Brain microvascular endothelial cell (primary cell): ENCODE results near the gene CFI.
A peak's percentile ranks its signal among the peaks of the same experiment; 100 is the strongest.

Experiments
- DNase-seq: peaks from one replicate; pipeline ENCODE4 v3.0.0-alpha.2; 2020
- H3K27ac ChIP-seq: fragments of 250-450 bp; sonication (Bioruptor Pico); 2 replicates; pipeline ENCODE4 v1.5.1; 2020; ENCODE audit warnings: mild to moderate bottlenecking, moderate library complexity
- H3K27me3 ChIP-seq: fragments of 250-450 bp; sonication (Bioruptor Pico); replicated peaks from 2 replicates; pipeline ENCODE4 v1.5.1; 2020; ENCODE audit warnings: mild to moderate bottlenecking
- H3K36me3 ChIP-seq: fragments of 250-450 bp; sonication (Bioruptor Pico); replicated peaks from 2 replicates; pipeline ENCODE4 v1.5.1; 2020; ENCODE audit warnings: mild to moderate bottlenecking
- H3K4me3 ChIP-seq: 2 replicates; pipeline ENCODE4 v1.5.1; 2011; ENCODE audit warnings: low read depth, mild to moderate bottlenecking, control low read depth, low read length, moderate library complexity
- CTCF ChIP-seq: IDR thresholded peaks from 2 replicates; pipeline ENCODE4 v1.5.1; 2011; ENCODE audit warnings: low read depth, mild to moderate bottlenecking, moderate library complexity, low read length, control low read depth, inconsistent platforms; ENCODE audit errors: missing control alignments
- in situ Hi-C: cut with HindIII; loops from 2 replicates; pipeline ENCODE4 v1.10.0; 2017; ENCODE audit warnings: low sequenced_read_pairs, low pct_ligation_motif_present

The CFI gene

GRCh38 chr4:109703664-109704361, 98.0 kb downstream of the CFI start:
- in situ Hi-C loops = no loop called here
- H3K4me3 ChIP-seq = peak overlapping the region; percentile 90
- H3K36me3 ChIP-seq = no peaks in the 10 kb centered on the region
- DNase-seq = peak; percentile 1
- H3K27me3 ChIP-seq = no peaks in the 10 kb centered on the region
- no peak overlapping the region for H3K27ac ChIP-seq
- TF ChIP-seq CTCF = no peak

GRCh38 chr4:109702950-109703663, 98.7 kb downstream of the CFI start, which contains the start of gene CASP6:
Gene CASP6, minus strand, starts transcription at chr4:109703445. Its CDS starts 50 bp downstream, at chr4:109703395.
- Histone ChIP-seq H3K36me3 (no peaks in the 10 kb centered on the region), H3K27ac (peak within 1 kb of the TSS; percentile 56), H3K4me3 (peak within 1 kb of the TSS; percentile 90), H3K27me3 (no peaks in the 10 kb centered on the region)
- peak; percentile 39 for DNase-seq
- peak; percentile 75 for TF ChIP-seq CTCF
- in situ Hi-C loops = no loop called here

DNA sequence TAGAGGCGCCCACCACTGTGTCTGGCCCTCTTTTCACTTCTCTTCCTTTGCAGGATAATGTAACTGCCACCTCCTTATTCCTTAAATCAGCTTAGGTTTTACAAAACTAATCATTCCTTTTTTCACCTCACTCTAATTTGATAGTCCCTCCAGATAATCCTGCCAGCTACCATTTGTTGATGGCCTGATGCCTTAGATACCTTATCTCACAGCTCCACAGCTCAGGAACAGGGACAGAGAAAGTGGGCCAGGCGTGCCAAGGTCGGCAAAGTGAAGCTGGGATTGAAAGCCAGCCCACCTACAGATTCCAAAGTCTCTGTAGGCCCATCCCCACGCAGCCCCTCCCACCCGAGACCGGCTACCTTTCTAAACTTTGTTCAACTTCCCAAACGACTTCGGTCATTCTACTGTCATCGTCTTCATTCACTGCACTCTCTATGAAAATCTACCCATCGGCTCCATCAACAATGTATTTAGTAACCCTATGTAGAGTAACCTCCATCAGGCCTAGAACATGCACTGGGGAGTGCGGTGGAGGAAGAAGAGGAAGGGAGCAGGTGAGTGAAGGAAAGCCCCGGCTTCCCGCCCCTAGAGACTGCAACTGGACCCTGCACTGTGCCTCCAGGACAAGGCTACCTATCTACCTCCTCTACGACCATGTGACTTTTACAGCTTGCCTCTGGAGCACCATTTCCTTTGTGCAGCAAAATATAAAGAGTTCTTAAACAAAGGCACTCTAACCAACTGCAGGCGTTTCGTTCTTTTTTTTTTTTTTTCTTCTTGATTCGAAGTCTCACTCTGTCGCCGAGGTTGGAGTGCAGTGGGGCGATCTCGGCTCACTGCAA, 100.0 kb downstream of the CFI start:
- peak overlapping the region; percentile 56 for H3K27ac ChIP-seq
- no peak for DNase-seq
- in situ Hi-C loops = no loop called here
- H3K36me3 ChIP-seq = no peaks in the 10 kb centered on the region
- H3K27me3 ChIP-seq = no peaks in the 10 kb centered on the region
- no peak for TF ChIP-seq CTCF
- peak overlapping the region; percentile 90 for H3K4me3 ChIP-seq

DNA sequence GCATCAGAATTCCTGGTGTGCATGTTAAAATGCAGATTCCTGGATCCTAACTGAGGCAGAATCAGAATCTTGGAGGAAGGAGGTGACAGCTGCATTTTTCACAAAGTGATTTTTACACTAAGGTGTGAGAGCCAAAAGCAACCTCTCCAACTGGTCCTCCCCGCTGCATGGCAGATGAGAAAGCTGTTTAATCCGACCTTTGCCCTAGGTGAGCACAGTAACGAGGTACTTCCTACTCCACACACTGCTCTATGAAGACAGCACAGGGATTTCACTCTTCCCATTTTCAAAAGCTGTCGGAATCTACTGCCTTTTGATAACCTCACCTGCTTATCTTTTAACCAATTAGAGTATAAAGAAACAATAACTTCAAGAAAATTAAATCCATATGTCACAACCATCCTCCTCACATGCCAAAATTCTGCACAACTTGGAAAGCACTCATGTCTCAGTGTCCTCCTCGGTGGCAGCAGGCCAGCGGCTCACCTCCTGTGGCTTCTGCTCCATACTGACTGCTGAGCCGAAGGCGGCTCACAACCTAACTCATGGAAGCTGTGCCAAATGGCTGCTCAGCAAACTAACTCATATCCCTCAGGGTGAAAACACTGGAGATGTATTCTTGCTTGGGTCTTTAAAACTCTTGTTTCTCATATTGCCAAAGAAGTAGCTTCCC, 102.1 kb downstream of the CFI start:
- in situ Hi-C loops = no loop called here
- TF ChIP-seq CTCF = no peak
- Histone ChIP-seq H3K36me3 (no peaks in the 10 kb centered on the region), H3K4me3 (no peak overlapping the region), H3K27me3 (no peaks in the 10 kb centered on the region), H3K27ac (no peak overlapping the region)
- DNase-seq = no peak

DNA sequence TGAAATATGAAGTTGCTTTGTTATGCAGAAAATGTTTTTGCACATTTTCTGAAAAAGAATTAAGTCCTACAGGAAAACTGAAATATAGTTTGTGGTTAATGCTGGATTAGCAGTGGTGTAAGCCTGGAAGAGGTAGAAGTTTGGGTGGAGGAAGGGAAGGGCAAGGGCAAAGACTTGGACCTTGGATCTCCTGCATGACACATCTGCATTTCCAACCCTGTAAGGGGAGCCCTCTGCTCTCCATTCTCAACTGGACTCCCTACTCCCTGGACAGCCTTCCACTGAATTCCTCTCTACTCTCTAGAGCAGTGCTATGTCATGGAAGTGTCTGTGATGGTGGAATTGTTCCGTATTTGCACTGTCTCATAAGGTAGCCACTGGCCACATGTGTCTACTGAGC, 103.1 kb downstream of the CFI start:
- DNase-seq = no peak
- in situ Hi-C loops = no loop called here
- TF ChIP-seq CTCF = no peak
- Histone ChIP-seq H3K27ac (no peak overlapping the region), H3K36me3 (no peaks in the 10 kb centered on the region), H3K27me3 (no peaks in the 10 kb centered on the region), H3K4me3 (no peak overlapping the region)
